Occipital lobe (tissue), 2 donors: ENCODE data around the gene GATAD2B. TPM values are rescaled to one million over a fixed set of nuclear protein-coding genes. Genes with fewer than 3 reads are reported as not detected.
"Not testable (repeated sequence)": the region's sequence is repeated elsewhere in the genome, so short reads cannot be mapped to it uniquely, and the experiment has no call there.

ENCODE experiments used
- DNase-seq: peaks from one replicate; lab custom pipeline; 2025; lab: John Stamatoyannopoulos, UW
- total RNA-seq: library from RNA; depleted of rRNA; stranded (reverse); fragments of >200 nt; gene quantifications from one replicate; pipeline ENCODE4 v1.2.3, GENCODE V29; 2014

The GATAD2B gene
- total RNA-seq, 1 donor from 2014 or later = 18.2 TPM

DNA sequence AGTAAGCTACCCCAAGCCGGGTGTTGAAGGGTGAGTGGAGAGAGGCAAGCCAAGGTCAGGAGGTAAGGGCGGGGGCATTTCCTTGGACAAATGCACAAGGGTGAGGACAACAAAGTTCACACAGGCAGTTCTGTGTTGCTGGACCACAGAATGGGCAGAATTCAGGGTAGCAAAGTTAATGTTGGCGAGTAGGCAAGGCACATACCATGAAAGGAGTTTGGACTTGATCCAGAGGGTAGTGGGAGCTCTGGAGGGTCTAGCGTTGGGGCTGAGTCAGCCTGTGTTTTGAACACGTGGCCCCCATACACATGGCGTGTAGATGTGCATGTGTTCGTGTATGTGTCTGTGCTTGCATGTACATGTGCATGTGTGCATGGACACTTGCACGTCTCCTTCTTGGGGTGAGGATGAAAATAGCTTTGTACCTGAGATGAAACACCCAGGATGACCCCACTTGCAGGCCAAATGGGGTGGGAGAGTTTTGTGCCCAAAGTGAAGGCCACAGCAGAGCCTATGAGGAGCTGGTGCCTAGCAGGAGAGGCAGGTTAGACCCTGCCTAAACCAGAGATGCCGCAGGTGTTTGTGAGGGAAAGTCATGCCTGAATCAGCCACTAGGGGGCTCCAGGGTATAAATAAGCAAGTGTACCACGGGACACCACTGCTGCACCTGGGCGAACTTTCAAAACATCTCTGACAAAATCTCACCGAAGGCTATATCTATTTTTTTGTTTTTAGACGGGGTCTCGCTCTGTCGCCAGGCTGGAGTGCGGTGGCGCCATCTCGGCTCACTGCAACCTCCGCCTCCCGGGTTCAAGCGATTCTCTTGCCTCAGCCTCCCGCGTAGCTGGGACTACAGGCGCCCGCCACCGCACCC is 125.7 kb downstream of the GATAD2B start:
- DNase-seq = no peak

DNA sequence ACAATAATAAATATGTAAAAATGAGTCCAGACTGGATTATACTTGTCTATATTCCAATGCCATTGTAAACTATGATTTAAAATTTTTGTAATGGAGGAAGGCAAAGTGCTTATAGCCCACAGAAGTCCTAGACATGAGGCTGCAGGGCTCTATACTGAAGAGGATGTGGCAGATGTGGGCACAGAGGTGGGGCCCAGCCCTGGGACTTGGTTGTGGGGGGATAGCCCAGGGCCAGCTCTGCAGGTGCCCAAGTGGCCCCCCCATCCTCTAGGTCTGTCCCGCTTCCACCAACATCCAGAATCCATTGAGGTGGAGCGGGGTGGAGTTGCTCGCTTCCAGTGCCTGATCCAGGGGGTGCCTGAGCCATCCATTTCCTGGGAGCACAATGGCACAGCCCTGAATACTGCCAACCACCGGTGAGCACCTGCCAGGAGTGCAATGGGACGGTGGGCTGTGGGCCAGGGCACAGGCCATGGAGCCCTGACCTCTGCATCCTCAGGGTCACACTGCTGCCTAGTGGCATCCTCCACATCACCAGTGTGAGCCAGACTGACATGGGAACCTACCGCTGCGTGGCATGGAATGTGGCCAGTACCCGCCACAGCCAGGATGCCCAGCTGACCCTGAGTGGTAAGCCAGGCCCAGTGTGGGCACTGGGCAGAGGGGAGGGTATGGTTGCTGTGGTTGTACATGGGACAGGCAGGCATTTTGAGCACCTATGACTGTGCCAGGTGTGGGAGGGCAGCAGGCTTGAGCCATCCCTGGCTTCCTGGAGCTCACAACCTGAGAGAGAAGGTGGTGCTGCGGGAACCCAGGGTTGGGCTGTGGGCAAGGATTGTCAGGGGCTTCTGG is 126.6 kb downstream of the GATAD2B start:
- no peak for DNase-seq

DNA sequence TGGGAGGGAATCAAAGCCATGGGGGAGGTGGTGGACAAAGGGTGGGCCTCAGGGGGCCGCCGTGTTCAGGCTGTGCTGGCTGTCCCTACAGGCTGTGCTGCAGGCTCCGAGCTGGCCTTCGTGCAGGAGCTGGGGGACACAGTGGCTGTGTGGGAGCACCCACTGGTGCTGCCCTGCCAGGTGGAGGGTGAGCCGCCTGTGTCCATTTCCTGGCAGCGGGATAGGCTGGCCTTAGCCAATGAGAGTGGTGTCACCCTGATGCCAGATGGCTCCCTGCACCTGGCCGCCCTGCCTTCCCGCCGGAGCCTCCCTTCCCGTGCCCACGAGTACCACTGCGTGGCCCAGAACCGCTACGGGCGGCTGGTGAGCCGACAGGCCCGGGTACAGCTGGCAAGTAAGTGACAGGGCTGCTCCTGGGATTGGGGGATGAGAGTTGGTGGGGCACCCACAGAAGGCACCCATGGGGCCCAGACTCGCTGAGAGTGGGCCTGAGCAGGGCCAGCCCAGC is 127.4 kb downstream of the GATAD2B start:
- DNase-seq = no peak

DNA sequence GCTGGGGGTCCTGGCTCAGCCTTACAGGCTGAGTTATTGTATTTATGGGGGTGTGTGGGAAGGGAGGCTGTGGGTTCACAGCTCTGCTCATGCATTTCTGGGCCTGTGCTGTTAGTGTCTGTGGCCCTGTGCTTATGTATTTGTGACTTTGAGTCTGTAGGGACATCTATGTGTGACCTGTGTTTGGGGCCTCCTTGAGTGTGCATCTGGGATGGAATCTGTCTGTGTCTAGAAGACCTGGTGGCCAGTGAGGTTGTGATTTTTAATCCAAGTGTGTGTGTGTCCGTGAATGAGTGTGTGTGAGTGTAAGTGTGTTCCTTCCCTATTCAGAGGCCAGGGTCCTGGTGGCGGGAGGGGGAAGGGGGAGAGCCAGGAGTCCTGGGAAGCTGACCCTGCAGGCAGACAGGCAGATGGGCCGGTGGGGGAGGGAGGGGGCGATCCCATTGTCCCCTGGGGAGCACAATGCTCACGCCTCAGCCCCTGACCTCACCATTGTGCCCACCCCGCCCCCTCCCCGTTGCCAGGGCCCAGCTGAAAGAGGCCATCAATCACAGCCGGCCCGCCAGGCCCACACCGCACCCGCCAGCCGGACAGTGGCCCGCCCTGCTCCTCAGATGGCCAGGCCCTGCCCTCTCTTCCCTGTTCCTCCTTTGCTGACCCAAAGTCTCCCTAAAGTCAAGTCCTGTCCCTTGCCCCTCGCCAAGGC is 128.0 kb downstream of the GATAD2B start:
- DNase-seq = no peak

DNA sequence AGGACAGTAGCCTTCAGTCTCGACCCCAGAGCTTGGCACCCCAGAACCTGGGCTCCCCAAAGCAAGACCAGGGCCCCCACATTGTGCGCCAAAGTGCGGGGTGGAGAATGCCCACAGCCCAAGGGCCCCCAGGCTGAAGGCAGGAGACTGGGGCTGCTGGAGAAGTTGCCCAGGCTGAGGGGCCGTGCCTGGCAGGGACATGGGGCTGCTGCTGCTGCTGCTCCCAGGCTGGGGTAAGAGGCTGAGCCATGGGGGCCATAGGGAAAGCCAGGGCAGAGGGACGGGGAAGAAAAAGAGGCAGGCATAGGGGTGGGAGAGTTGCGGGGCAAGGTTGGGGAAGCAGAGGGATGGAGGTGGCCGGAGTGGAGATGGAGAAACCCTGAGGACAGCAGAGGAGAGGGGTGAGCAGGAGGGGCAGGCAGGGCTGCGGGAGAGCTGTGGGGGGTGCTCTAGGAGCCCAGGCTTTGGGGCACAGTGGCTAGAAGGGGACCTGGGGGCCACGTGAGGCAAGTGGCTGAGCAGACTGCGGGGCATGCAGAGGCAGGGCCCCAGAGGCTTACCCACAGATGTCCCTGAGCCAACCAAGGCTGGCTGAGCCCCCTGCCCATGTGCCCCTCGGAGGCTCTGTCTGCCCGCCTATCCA is 128.7 kb downstream of the GATAD2B start:
- no peak for DNase-seq

DNA sequence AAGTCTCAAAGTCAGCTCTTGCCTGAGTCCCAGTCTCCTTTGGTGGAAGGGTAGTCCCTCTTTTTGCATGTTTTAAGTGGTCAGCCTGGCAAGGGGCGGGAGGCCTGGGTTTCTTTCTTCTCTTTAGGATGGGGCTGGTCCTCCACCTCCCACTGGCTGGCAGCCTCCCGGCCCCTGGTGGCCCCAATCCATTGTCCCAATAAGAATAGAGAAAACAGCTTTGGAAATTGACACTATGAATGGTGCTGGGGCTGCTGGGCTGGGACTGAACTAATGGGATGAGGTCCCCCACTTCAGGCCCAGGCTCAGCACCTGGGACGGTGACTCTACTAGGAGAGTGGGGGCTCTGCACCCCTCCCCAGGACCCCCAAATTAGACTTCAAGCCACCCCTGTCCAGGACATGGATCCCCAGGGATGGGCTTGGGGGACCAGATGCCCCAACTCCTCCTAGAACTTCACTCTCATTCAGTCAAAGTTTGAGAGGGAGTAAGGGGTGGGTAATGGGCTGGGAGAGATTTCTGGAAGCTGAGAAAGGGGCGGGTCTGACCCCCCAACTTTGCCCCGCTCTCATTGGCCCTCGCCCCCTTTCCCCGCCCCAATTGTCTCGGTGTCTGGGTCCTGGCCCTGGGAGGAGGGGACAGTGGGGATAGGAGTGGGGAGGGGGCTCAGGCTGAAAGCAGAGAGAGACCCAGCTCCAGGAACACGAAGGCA is 129.4 kb downstream of the GATAD2B start:
- DNase-seq = no peak

DNA sequence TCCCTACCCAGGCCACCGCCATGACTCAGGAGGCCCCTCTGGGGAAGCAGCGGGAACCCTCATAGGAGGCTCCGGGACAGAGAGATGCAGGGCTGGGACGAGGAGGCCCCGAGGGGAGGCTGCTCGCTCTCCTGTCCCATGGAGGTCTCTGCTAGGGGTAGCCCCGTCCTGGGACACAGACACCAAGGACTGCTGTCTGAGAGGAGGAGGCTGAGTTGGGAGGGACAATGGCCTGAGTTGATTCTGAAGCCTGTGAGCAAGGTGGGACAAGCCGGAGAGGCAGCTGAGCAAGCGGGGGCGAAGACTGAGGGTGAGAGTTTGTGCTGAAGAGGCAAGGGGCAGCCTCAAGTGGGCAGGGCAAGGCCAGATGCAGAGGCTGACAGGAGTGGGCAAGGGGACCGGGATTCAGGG is 130.1 kb downstream of the GATAD2B start:
- DNase-seq = no peak

DNA sequence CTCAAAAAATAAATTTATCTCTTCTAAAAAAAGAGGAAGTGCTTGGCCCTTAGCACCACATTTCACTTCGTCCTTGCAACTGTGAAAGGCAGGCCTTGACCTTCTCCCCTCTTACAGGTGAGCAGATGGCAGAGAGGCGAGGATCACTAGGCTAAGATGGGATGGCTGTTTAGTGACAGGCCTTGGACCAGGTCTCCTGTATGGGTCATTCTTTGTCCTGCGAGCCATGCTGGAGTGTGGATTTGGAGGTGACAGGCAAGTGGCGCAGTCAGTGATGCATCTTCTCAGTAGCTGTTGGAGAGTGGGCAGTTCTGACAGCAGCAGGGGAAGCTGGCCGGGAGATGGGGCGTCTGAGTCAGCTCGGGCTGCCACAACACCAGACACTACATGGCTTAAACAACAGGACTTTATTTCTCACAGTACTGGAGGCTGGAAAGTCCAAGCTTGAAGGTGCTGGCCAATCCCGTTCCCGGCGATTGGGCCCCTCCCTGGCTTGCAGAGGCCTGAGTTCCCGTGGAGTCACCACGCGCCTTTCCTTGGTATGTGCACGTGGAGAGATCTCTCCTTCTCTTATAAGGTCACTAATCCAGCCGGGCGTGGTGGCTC is 131.0 kb downstream of the GATAD2B start:
- peak; percentile 42 for DNase-seq

DNA sequence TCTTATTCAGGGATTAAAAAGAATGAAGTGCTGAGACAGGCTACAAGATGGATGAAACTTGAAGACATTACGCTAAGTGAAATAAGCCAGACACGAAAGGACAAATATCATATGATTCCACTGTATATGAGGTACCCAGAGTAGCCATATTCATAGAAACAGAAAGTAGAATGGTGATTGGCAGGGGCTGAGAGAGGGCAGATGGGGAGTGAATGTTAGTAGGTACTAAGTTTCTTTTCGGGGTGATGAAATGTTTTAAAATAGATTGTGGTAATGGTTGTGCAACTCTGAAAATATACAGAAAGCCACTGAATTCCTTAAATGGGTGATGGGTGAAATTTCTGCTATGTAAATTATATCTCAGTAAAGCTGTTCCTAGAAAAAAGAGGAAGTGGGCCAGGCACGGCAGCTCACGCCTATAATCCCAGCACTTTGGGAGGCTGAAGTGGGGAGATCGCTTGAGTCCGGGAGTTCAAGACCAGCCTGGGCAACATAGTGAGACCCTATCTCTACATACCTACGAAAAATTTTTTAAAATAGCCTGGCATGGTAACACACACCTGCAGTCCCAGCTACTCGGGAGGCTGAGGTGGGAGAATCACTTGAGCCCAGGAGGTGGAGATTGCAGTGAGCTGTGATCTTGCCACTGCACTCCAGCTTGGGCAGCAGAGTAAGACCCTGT is 131.7 kb downstream of the GATAD2B start:
- DNase-seq = no peak

DNA sequence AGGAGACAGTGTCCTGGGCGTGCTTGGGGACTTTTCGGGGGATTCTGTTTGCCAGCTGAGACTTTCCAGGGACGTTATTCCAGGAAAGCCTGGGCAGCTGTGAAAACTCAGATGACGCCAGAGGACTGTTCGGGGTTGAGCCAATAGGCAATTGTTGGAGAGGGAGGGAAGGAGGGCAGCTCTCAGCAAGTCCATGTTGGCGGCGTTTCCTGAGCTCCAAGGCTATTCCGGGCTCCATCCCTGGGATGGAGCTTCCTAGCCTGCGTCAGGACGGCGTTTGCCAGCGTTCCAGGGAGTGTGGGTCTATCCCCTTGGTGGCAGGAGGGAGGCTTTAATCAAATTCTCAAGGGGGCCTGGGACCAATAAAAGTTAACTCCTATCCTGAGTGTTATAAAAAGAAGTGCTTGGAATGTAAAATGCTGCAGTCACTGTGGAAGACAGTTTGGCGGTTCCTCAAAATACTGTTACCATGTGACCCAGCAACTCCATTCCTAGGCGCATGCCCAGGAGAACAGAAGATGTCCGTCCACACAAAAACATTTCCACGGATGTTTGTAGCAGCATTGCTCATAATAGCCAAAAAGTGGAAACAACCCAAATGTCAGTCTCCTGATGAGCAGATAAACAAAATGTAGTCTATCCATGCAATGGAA is 132.3 kb downstream of the GATAD2B start:
- DNase-seq = peak; percentile 77

DNA sequence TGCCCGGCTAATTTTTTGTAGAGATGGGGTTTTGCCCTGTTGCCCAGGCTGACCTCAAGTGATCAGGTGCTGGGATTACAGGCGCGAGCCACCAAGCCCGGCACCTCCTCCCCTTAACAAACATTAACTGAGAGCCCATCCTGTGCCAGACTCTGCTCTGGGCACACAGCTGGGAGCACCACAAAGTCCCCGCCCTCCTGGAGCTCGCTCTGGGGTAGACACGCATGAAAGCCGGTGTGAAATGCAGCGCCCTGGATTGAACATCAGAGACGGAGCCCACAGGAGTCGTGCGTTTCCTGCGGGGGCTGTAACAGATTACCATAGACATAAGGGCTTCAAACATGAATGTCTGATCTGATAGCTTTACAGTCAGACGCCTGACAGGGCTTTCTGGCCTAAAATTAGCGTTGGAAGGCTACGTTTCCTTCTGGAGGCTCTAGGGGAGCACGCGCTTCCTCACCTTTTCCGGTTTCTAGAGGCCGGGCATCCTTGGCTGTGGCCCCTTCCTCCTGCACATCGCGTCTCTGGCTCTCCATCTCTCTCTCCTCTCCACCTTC is 133.2 kb downstream of the GATAD2B start:
- DNase-seq = no peak

DNA sequence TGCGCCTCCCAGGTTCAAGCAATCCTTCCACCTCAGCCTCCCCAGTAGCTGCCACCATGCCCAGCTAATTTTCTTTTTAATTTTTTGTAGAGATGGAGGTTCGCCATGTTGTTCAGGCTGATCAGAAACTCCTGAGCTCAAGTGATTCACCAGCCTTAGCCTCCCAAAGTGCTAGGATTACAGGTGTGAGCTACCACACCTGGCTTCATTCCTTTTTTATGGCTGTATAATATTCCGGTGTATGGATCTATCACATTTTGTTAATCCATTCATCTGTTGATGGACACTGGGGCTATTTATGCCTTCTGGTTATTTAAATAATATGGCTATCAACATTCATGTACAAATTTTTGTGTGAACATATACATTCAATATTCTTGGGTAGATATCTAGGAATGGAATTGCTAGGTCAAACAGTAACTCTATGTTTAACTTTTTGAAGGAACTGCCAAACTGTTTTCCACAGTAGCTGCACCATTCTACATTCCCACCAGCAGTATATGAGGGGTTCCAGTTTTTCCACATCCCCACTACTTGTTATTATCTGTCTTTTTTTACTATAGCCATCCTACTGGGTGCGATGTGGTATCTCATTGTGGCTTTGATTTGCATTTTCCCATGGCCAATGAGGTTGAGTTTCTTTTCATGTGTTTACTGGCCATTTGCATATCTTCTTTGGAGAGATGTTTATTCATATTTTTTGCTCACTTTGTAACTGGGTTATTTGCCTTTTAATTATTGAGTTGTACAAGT is 136.6 kb downstream of the GATAD2B start:
- DNase-seq = no peak

DNA sequence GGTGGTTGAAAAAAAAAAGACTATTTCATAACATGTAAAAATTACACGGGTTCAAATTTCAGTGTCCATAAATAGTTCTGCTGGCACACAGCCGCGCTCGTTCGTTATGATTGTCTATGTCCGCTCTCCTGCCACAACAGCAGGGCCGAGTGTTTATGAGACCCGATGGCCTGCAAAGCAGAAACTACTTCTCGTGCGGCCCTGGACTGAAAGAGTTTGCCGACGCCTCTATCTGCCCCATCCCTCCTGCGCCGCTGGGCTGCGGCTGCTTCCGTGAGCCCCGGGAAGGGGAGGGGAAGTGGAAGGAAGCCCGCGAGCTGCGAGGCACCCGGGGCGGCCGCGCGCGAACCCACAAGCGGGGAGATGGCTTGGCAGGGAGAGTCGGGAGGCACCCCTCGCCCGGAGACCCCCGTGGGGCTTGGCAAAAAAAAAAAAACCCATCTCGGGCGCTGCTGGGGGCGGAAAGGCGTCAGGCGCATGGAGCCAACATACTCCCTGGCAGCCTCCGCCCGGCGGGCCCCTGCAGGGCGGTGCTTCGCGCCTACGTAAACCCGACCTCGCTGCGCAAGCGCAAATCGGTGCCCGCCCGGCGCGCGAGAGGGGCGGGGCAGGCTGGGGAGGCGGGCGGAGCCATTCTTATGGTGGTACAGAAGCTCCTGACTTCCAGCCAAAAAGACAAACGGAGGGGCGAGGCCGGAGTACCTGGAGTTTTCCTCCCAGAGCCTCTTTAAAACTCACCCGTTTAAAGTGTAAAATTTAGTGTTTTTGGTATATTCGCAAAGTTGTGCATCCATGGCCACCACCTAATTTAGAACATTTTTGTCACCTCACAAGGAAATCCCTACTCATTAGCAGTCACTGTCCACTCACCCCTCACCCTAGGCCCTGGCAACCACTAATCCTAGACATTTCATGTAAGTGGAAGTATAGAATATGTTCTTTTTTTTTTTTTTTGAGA is 139.3 kb downstream of the GATAD2B start:
- peak; percentile 82 for DNase-seq

DNA sequence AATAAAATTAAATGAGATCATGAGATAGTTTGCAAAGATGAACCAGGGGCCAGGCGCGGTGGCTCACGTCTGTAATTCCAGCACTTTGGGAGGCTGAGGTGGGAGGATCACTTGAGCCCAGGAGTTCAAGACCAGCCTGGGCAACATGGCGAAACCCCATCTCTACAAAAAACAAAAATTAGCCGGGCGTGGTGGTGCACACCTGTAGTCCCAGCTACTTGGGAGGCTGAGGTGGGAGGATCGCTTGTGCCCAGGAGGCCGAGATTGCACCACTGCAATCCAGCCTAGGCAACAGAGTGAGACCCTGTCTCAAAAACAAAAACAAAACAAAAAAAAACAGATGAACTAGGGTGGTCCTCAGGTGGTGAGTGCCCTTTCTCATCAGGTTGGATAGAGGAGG is 140.1 kb downstream of the GATAD2B start:
- DNase-seq = not testable (repeated sequence)

DNA sequence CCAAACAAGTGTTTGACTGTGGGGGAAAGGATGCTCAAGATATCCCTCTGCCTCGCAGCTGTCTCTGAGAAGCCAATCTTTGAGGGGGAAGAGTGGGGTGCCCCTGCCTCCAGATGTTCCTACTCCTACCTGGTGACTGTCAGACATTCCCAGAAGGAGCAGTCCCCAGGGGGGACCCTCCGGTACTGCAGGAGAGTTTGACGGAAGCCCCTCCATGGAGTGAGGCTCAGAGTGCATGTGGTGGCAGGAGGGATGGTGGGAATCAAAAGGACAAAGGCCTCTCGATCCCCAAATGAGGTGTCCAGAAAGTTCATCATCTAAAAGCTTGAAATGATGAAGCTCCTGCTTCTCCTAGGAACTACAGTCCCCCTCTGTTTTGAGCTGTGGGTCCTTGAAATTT is 142.2 kb downstream of the GATAD2B start:
- no peak for DNase-seq

DNA sequence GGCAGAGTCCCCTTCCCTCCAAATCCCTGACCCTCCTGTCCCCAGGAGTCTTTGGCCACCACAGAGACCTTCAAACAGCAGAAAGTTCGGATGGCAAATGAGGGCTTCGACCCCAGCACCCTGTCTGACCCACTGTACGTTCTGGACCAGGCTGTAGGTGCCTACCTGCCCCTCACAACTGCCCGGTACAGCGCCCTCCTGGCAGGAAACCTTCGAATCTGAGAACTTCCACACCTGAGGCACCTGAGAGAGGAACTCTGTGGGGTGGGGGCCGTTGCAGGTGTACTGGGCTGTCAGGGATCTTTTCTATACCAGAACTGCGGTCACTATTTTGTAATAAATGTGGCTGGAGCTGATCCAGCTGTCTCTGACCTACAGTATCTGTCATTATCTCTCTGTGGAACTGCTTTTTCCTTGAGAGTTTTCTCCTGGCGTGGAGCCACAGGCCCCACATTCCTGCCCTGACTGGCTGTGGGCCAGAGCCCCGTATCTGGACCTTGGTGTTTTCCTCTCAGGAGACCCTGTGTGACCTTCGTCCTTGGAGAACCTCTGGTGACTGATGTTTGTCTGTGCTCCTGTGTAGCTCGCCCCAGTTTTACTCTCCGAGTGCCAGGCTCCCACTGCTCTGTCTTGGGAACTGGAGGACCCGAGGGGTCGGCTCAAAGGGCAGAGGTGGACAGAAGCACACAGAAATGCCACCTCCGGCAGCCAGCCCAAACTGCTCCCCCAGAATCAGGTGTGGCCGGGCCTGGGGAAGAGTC is 142.8 kb downstream of the GATAD2B start:
- no peak for DNase-seq
